Natural killer cell (primary cell): ENCODE measurements around the gene ADGRV1. TPM values are rescaled to one million over a fixed set of nuclear protein-coding genes. Genes with fewer than 3 reads are reported as not detected.

Experiments used
- ATAC-seq, 3 donors: fragments of 150-1000 bp in 2 of 3; fragments of 200-7000 bp in 1 of 3; cut with Tn5 transposase; 1 replicate in 1 of 3; 2 replicates in 2 of 3; pipeline ENCODE4 v1.10.0; 2021; ENCODE audit warnings: mild to moderate bottlenecking in 2 of 3, moderate library complexity in 2 of 3
- DNase-seq, 2 donors: peaks; one replicate each; pipeline versions ENCODE4 v3.0.0 to v3.0.0-alpha.2; 2013 to 2021; ENCODE audit warnings: mixed read lengths in 1 of 2
- H3K27ac ChIP-seq: one replicate; pipeline ENCODE4 v1.5.1; 2013; ENCODE audit warnings: mild to moderate bottlenecking, low read length
- H3K27me3 ChIP-seq: one replicate; pipeline ENCODE4 v1.6.1; 2013; ENCODE audit warnings: low read length; ENCODE audit not compliant: control insufficient read depth, insufficient read depth
- H3K36me3 ChIP-seq: one replicate; pipeline ENCODE4 v1.6.1; 2013; ENCODE audit warnings: low read length; ENCODE audit not compliant: control insufficient read depth, insufficient read depth
- H3K4me1 ChIP-seq: one replicate; pipeline ENCODE4 v1.6.1; 2013; ENCODE audit warnings: low read length; ENCODE audit not compliant: control insufficient read depth, insufficient read depth
- H3K4me3 ChIP-seq: one replicate; pipeline ENCODE4 v1.5.1; 2013; ENCODE audit warnings: low read length
- H3K9me3 ChIP-seq: one replicate; pipeline ENCODE4 v1.6.1; 2013; ENCODE audit warnings: low read length; ENCODE audit not compliant: control insufficient read depth, insufficient read depth
- H3K27ac Mint-ChIP-seq, 2 donors: one replicate each; pipeline ENCODE4 v1.8.0; 2022; ENCODE audit warnings: mild to moderate bottlenecking in 2 of 2, mixed read lengths in 2 of 2, moderate library complexity in 1 of 2
- H3K27me3 Mint-ChIP-seq, 2 donors: one replicate each; pipeline ENCODE4 v1.8.0; 2022; ENCODE audit warnings: low read depth in 2 of 2, mixed read lengths in 2 of 2
- H3K36me3 Mint-ChIP-seq: one replicate; pipeline ENCODE4 v1.8.0; 2022; ENCODE audit warnings: mixed read lengths
- H3K4me1 Mint-ChIP-seq, 2 donors: one replicate each; pipeline ENCODE4 v1.8.0; 2022; ENCODE audit warnings: mixed read lengths in 2 of 2
- H3K4me3 Mint-ChIP-seq: one replicate; pipeline ENCODE4 v1.8.0; 2022; ENCODE audit warnings: mild to moderate bottlenecking, moderate library complexity, mixed read lengths
- H3K9me3 Mint-ChIP-seq, 2 donors: one replicate each; pipeline ENCODE4 v1.8.0; 2022; ENCODE audit warnings: mixed read lengths in 2 of 2
- WGBS: methylation state at CpG from one replicate; pipeline ENCODE4 v1.1.7; 2013; ENCODE audit warnings: missing lambda C conversion rate; ENCODE audit not compliant: insufficient coverage; 5-methylcytosine and 5-hydroxymethylcytosine counted together
- intact Hi-C: fragments of 100-400 bp; cut with micrococcal nuclease; formaldehyde crosslinking; loops from one replicate; pipeline ENCODE4 v1.14.2; 2022
- total RNA-seq, 4 donors: library from RNA; stranded (reverse); fragments of 120-200 nt in 1 of 4; gene quantifications; one replicate each; pipeline versions ENCODE4 v1.2.3 to v1.2.4, GENCODE V29; 2013 to 2022
- TF ChIP-seq, protein P1 (sequence below): fragments of 200-600 bp; IDR thresholded peaks from one replicate; pipeline ENCODE4 v1.8.0; 2022; ENCODE audit warnings: antibody characterized with exemption

The ADGRV1 gene
- total RNA-seq, 3 donors from 2014 or later (not counting 1 experiment from before 2014, with no cell fraction given): 0.50 to 0.71 TPM; not detected in 1

DNA sequence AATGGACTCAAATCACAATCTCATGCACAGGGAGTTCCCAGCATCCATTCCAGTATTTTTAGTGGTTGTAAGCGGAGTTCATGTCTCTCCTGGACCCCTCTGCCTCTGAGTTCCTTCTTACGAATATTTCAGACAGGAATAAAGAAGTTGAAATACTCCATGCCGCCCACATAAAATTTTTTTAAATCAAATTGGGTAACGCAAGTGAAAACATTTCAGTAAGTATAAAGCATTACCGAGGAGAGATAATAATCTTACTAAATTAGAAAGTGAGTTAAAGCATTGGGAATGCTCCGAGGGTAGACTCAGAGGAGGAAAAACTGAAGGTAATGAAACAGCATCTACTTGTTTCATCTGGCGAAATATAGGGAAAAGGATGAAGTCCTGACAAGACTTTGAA is 506.9 kb downstream of the ADGRV1 start:
- peaks cover 15 to 36% of the 10 kb centered on the region in 2 donors for H3K27me3 Mint-ChIP-seq
- intact Hi-C loops: no loop called here
- H3K27ac Mint-ChIP-seq: no peak overlapping the region
- no peak overlapping the region for H3K4me3 Mint-ChIP-seq
- no peak overlapping the region for H3K4me3 ChIP-seq
- H3K9me3 Mint-ChIP-seq: no peaks in the 10 kb centered on the region
- no peaks in the 10 kb centered on the region for H3K4me1 Mint-ChIP-seq
- no peaks in the 10 kb centered on the region for H3K36me3 Mint-ChIP-seq
- H3K4me1 ChIP-seq: no peaks in the 10 kb centered on the region
- no peak for ATAC-seq
- H3K9me3 ChIP-seq: no peaks in the 10 kb centered on the region
- H3K27me3 ChIP-seq: no peaks in the 10 kb centered on the region
- DNase-seq: no peak
- WGBS: 92% methylated on average over 7 of the region's 7 CpGs
- TF ChIP-seq, protein P1, sequence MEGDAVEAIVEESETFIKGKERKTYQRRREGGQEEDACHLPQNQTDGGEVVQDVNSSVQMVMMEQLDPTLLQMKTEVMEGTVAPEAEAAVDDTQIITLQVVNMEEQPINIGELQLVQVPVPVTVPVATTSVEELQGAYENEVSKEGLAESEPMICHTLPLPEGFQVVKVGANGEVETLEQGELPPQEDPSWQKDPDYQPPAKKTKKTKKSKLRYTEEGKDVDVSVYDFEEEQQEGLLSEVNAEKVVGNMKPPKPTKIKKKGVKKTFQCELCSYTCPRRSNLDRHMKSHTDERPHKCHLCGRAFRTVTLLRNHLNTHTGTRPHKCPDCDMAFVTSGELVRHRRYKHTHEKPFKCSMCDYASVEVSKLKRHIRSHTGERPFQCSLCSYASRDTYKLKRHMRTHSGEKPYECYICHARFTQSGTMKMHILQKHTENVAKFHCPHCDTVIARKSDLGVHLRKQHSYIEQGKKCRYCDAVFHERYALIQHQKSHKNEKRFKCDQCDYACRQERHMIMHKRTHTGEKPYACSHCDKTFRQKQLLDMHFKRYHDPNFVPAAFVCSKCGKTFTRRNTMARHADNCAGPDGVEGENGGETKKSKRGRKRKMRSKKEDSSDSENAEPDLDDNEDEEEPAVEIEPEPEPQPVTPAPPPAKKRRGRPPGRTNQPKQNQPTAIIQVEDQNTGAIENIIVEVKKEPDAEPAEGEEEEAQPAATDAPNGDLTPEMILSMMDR: no peak
- no peak overlapping the region for H3K27ac ChIP-seq
- H3K36me3 ChIP-seq: no peaks in the 10 kb centered on the region

- no peak overlapping the region for H3K27ac ChIP-seq
- no peaks in the 10 kb centered on the region for H3K4me1 ChIP-seq
- H3K36me3 Mint-ChIP-seq: no peaks in the 10 kb centered on the region
- no peak overlapping the region for H3K4me3 Mint-ChIP-seq
- ATAC-seq (no peak), DNase-seq (no peak)
- H3K9me3 ChIP-seq: no peaks in the 10 kb centered on the region
- 89% methylated on average over 2 of the region's 2 CpGs for WGBS
- no peaks in the 10 kb centered on the region for H3K27me3 ChIP-seq
- intact Hi-C loops: no loop called here
- TF ChIP-seq, protein P1: no peak
- no peaks in the 10 kb centered on the region for H3K4me1 Mint-ChIP-seq
- no peak overlapping the region for H3K4me3 ChIP-seq
- no peaks in the 10 kb centered on the region for H3K9me3 Mint-ChIP-seq
- H3K27me3 Mint-ChIP-seq: peaks cover 6 to 13% of the 10 kb centered on the region in 2 donors
- H3K27ac Mint-ChIP-seq: no peak overlapping the region
- no peaks in the 10 kb centered on the region for H3K36me3 ChIP-seq
Measured at GRCh38 chr5:91069364-91069763, 510.8 kb downstream of the ADGRV1 start.

DNA sequence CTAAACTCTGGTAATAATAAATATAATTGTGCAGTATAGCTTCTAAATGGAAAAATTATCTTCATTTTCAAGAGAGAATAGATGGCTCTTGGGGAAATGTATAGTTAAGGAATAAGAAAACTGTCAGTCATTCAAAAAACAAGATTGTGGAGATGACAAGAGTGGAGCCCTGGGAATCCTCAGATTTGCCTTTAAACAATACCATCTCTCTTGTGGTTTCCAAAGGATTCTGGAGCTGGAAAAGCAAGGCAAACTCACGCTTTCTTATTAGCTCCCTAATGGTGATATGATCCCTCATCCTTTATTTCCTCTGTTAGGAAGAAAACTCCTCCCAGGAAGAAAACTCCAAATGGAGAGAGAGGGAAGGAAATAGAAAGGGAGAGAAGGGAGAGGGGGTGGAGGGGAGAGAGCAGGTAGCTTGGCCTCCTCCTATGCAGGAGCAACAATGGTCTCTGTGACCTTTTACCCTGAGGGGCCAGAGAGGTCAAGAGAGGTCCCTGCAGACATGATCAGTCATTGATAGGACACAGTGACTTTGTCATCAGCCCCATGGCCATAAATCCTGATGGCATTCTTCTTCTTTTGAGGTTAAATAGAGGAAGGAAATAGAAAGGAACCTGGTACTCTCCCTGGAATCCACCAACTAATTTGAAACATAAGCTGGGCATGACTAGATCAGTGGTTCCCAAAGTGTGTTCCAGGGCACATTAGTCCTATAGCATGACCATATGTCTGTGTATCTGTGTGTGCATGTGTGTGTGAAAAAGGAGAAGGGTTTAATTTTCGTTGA is 512.4 kb downstream of the ADGRV1 start:
- Mint-ChIP-seq H3K4me3 (no peak overlapping the region), H3K36me3 (no peaks in the 10 kb centered on the region), H3K27ac (no peak overlapping the region), H3K4me1 (no peaks in the 10 kb centered on the region), H3K9me3 (no peaks in the 10 kb centered on the region), H3K27me3 (peaks cover 0 to 12% of the 10 kb centered on the region in 2 donors)
- no peaks in the 10 kb centered on the region for H3K36me3 ChIP-seq
- ATAC-seq (no peak), DNase-seq (no peak)
- no peak overlapping the region for H3K27ac ChIP-seq
- WGBS: 89% methylated on average over 2 of the region's 2 CpGs
- no peaks in the 10 kb centered on the region for H3K4me1 ChIP-seq
- intact Hi-C loops: no loop called here
- H3K9me3 ChIP-seq: no peaks in the 10 kb centered on the region
- H3K27me3 ChIP-seq: no peaks in the 10 kb centered on the region
- TF ChIP-seq, protein P1: no peak
- H3K4me3 ChIP-seq: no peak overlapping the region

GRCh38 chr5:91072881-91073280 is 514.3 kb downstream of the ADGRV1 start:
- H3K9me3 ChIP-seq: no peaks in the 10 kb centered on the region
- ATAC-seq: no peak
- H3K27ac ChIP-seq: no peak overlapping the region
- no peak overlapping the region for H3K4me3 ChIP-seq
- intact Hi-C loops: no loop called here
- Mint-ChIP-seq H3K27ac (no peak overlapping the region), H3K4me1 (no peaks in the 10 kb centered on the region), H3K4me3 (no peak overlapping the region), H3K27me3 (peaks cover 0 to 13% of the 10 kb centered on the region in 2 donors), H3K9me3 (no peaks in the 10 kb centered on the region), H3K36me3 (no peaks in the 10 kb centered on the region)
- TF ChIP-seq, protein P1: no peak
- H3K4me1 ChIP-seq: no peaks in the 10 kb centered on the region
- no peaks in the 10 kb centered on the region for H3K36me3 ChIP-seq
- no peaks in the 10 kb centered on the region for H3K27me3 ChIP-seq
- DNase-seq: no peak
- 80% methylated on average over 2 of the region's 2 CpGs for WGBS
